GM19455 (cell line): ENCODE results near the gene GAGE12H.
"Not testable (repeated sequence)": the region's sequence is repeated elsewhere in the genome, so short reads cannot be mapped to it uniquely, and the experiment has no call there.

Experiments used
- ATAC-seq: cut with Tn5 transposase; IDR thresholded peaks from one replicate; pipeline ENCODE4 v1.9.1; 2021; ENCODE audit not compliant: unreplicated experiment

GAGE12H gene, protein sequence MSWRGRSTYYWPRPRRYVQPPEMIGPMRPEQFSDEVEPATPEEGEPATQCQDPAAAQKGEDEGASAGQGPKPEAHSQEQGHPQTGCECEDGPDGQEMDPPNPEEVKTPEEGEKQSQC

DNA sequence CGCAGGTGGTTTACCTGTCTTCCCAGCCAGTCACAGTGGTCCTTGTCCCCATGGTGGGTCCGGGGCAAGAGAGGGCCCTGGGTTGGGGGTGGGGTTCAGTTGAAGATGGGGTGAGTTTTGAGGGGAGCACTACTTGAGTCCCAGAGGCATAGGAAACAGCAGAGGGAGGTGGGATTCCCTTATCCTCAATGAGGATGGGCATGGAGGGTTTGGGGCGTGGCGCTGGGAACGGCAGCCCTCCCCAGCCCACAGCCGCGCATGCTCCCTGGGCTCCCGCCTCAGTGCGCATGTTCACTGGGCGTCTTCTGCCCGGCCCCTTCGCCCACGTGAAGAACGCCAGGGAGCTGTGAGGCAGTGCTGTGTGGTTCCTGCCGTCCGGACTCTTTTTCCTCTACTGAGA lies at the start of gene GAGE12H:
Gene GAGE12H, plus strand, starts transcription at position 301 of the 400 bp plus-strand sequence. CDS start 1,155 bp downstream, outside the sequence.
- not testable (repeated sequence) for ATAC-seq

DNA sequence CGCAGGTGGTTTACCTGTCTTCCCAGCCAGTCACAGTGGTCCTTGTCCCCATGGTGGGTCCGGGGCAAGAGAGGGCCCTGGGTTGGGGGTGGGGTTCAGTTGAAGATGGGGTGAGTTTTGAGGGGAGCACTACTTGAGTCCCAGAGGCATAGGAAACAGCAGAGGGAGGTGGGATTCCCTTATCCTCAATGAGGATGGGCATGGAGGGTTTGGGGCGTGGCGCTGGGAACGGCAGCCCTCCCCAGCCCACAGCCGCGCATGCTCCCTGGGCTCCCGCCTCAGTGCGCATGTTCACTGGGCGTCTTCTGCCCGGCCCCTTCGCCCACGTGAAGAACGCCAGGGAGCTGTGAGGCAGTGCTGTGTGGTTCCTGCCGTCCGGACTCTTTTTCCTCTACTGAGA lies 47.9 kb upstream of the GAGE12H start, which contains the start of gene GAGE12C:
Gene GAGE12C, plus strand, starts transcription at position 301 of the 400 bp plus-strand sequence. CDS start 1,155 bp downstream, outside the sequence.
- ATAC-seq: not testable (repeated sequence)

DNA sequence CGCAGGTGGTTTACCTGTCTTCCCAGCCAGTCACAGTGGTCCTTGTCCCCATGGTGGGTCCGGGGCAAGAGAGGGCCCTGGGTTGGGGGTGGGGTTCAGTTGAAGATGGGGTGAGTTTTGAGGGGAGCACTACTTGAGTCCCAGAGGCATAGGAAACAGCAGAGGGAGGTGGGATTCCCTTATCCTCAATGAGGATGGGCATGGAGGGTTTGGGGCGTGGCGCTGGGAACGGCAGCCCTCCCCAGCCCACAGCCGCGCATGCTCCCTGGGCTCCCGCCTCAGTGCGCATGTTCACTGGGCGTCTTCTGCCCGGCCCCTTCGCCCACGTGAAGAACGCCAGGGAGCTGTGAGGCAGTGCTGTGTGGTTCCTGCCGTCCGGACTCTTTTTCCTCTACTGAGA lies 38.3 kb upstream of the GAGE12H start, which contains the start of gene GAGE12D:
Gene GAGE12D, plus strand, starts transcription at position 301 of the 400 bp plus-strand sequence. CDS start 1,155 bp downstream, outside the sequence.
- not testable (repeated sequence) for ATAC-seq

DNA sequence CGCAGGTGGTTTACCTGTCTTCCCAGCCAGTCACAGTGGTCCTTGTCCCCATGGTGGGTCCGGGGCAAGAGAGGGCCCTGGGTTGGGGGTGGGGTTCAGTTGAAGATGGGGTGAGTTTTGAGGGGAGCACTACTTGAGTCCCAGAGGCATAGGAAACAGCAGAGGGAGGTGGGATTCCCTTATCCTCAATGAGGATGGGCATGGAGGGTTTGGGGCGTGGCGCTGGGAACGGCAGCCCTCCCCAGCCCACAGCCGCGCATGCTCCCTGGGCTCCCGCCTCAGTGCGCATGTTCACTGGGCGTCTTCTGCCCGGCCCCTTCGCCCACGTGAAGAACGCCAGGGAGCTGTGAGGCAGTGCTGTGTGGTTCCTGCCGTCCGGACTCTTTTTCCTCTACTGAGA lies 28.8 kb upstream of the GAGE12H start, which contains the start of gene GAGE12E:
Gene GAGE12E, plus strand, starts transcription at position 301 of the 400 bp plus-strand sequence. CDS start 1,155 bp downstream, outside the sequence.
- not testable (repeated sequence) for ATAC-seq

DNA sequence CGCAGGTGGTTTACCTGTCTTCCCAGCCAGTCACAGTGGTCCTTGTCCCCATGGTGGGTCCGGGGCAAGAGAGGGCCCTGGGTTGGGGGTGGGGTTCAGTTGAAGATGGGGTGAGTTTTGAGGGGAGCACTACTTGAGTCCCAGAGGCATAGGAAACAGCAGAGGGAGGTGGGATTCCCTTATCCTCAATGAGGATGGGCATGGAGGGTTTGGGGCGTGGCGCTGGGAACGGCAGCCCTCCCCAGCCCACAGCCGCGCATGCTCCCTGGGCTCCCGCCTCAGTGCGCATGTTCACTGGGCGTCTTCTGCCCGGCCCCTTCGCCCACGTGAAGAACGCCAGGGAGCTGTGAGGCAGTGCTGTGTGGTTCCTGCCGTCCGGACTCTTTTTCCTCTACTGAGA lies 19.2 kb upstream of the GAGE12H start, which contains the start of gene GAGE12F:
Gene GAGE12F, plus strand, starts transcription at position 301 of the 400 bp plus-strand sequence. CDS start 1,155 bp downstream, outside the sequence.
- not testable (repeated sequence) for ATAC-seq

DNA sequence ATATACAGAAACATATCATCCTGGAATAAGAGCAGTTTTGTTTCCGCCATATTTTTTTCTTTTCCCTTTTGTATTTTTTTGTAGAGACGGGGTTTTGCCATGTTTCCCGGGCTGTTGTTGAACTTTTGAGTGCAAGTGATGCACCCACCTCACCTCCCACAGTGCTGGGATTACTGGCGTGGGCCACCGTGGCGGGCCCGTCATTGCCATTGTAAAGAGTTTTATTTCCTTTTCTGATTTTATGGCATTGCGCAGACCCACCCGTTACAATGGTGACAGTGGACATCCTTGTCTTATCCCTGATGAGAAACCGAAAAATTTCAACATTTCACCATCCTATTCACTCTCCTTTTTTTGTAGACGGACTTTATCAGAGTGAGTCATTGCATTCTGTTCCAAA lies 11.0 kb upstream of the GAGE12H start:
- not testable (repeated sequence) for ATAC-seq

DNA sequence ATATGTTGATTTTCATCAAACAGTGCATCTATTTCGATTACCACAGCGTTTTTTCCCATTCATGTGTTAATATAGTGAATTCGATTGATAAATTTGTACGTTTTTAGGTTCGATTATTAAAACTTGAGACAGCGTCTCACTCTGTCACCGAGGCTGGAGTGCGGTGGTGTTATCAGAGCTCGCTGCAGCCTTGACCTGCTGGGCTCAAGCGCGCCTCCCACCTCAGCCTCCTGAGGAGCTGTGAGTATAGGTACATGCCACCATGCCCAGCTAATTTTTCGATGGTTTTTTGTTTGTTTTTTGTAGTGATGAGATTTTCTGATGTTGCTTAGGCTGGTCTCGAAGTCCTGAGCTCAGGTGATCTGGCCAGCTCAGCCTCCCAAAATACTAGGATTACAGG lies 10.6 kb upstream of the GAGE12H start:
- not testable (repeated sequence) for ATAC-seq

DNA sequence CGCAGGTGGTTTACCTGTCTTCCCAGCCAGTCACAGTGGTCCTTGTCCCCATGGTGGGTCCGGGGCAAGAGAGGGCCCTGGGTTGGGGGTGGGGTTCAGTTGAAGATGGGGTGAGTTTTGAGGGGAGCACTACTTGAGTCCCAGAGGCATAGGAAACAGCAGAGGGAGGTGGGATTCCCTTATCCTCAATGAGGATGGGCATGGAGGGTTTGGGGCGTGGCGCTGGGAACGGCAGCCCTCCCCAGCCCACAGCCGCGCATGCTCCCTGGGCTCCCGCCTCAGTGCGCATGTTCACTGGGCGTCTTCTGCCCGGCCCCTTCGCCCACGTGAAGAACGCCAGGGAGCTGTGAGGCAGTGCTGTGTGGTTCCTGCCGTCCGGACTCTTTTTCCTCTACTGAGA lies 9.6 kb upstream of the GAGE12H start, which contains the start of gene GAGE12G:
Gene GAGE12G, plus strand, starts transcription at position 301 of the 400 bp plus-strand sequence. CDS start 1,155 bp downstream, outside the sequence.
- not testable (repeated sequence) for ATAC-seq

DNA sequence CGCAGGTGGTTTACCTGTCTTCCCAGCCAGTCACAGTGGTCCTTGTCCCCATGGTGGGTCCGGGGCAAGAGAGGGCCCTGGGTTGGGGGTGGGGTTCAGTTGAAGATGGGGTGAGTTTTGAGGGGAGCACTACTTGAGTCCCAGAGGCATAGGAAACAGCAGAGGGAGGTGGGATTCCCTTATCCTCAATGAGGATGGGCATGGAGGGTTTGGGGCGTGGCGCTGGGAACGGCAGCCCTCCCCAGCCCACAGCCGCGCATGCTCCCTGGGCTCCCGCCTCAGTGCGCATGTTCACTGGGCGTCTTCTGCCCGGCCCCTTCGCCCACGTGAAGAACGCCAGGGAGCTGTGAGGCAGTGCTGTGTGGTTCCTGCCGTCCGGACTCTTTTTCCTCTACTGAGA lies 9.4 kb downstream of the GAGE12H start, which contains the start of gene GAGE2A:
Gene GAGE2A, plus strand, starts transcription at position 301 of the 400 bp plus-strand sequence. CDS start 1,155 bp downstream, outside the sequence.
- ATAC-seq: not testable (repeated sequence)

DNA sequence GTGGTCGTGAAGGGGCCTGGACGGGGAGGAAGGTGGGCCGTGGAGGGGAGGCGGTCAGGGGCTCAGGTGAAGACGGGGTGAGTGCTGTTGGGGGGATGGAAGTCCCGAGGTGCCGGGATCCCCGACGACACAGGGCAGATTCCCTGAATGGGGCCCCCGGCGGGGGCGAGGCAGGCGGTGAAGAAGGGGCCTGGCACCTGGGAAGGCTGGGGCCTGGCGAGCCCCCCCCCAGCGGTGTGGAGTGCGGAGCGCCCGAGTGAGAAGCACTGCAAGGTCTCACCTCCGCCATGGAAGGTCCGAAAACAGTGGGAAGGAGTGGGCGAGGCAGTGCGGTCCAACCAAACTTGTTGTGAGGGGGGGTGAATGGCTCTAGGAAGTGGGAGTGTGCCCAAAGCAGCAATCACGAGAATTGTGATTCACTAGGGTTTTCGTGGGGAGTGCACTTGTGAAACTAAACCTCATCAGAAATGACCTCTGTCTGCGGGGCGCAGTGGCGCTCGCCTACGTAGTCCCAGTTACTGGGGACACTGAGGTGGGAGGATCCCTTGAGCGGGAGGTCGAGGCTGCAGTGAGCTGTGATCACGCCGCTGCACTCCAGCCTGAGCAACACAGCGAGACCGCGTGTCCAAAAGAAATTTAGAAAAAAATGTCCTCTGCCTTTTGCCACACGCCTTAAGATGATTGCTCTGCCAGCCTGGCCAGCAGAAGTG lies 10.2 kb downstream of the GAGE12H start:
- ATAC-seq: not testable (repeated sequence)

DNA sequence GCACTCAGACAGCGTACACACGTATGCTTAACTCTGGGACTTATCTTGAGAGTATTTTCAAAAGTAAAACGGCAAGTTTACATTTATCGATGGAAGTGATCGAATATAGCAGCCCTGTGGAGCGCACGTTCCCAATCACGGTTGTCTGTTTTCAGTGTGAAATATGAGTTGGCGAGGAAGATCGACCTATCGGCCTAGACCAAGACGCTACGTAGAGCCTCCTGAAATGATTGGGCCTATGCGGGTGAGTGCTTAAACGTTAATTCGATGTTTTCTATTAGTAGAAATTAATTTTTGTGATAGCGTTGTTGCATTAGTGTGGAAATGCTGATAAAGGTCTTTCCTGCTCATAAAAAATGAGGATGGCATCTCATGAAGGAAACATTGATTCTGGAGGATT lies 10.7 kb downstream of the GAGE12H start:
- ATAC-seq: not testable (repeated sequence)

DNA sequence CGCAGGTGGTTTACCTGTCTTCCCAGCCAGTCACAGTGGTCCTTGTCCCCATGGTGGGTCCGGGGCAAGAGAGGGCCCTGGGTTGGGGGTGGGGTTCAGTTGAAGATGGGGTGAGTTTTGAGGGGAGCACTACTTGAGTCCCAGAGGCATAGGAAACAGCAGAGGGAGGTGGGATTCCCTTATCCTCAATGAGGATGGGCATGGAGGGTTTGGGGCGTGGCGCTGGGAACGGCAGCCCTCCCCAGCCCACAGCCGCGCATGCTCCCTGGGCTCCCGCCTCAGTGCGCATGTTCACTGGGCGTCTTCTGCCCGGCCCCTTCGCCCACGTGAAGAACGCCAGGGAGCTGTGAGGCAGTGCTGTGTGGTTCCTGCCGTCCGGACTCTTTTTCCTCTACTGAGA lies 19.0 kb downstream of the GAGE12H start, which contains the start of gene GAGE1:
Gene GAGE1, plus strand, starts transcription at position 301 of the 400 bp plus-strand sequence. CDS start 1,155 bp downstream, outside the sequence.
- not testable (repeated sequence) for ATAC-seq

DNA sequence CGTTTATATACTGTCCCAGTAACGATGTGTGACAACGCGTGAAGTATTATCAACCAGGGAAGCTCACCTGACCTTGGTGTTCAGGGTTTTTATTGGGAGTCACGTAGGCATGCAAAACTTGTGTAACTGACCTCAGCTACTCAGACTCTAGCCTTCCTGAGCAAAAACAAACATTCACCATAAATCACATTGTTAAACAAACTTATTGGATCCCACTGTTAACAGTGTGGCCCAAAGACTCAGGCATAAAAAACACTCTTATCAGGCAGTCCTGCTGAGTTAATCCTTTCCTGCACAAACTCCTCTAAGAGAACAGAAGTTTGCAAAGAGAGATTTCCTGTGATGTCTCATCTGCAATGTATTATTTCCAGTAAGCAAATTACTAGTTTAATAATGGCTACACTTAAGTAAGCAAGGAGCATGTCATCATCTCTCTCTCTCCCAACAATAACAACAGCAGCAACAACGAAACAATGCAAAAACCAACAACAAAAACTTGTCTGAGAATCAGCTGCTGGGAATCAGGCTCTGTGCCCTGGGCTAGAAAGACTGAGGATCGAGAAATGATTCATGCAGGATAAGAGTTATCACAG lies 31.1 kb downstream of the GAGE12H start:
- no peak for ATAC-seq

DNA sequence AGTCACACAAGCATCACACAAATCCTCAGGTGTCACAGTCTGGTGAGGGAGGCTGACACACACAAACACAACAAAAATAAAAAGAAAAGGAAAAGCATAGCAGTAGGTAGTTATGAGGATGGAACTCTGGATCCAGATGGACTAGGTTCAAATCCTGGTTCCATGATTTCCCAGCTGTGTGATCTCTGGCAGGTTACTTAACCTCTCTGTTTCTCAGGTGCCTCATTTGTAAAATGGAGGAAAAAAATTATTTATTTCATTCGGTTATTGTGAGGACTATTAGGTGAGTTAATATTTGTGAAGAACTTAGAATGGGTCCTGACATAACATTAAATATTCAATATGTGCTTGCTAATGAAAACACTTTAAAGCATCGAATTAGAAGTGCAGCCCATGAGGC lies 38.8 kb downstream of the GAGE12H start:
- no peak for ATAC-seq

DNA sequence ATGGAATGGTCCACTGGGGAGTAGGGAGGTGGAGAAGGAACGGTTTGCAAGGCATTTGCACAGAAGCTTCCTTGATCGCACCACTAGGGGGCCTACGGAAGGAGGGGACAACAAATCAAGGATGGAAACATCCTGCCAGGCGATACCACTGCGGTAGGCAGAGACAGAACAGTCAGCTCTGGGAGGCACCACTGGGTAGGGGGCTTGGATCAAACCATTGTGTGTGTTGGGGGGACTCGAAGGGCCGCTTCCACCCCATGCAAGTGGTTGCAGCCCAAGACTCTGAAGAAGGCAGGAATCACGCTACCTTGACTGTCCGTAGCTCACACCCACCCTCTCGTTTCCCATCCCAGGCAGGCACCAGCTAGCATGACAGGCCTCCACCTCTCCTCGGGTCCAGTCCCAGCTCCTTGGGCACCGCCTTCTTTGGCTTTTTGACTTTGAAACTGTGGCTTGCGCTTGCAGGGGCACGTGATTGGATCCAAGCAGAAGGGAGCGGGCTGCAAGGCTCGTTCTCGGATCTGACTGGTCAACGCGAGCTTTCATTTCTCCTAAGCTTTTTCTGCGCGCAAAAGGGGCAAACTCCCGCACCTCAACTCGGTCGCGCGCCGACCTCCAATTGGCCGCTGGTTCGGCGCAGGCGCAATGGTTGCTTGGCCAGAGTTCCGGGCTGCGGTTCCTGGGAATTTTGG lies 47.5 kb downstream of the GAGE12H start:
- ATAC-seq: no peak
